Endothelial cell (in vitro differentiated cells): Measurements from ENCODE around the gene SLC6A2. TPM values are rescaled to one million over a fixed set of nuclear protein-coding genes. Genes with fewer than 3 reads are reported as not detected.

Source experiments
- DNase-seq: peaks from one replicate; pipeline ENCODE4 v3.0.0; 2021; ENCODE audit warnings: low spot score
- H3K27ac Mint-ChIP-seq: one replicate; pipeline ENCODE4 v1.8.0; 2021; ENCODE audit warnings: mixed read lengths, inconsistent platforms; ENCODE audit not compliant: unreplicated experiment
- H3K27me3 Mint-ChIP-seq: one replicate; pipeline ENCODE4 v1.8.0; 2021; ENCODE audit warnings: mild to moderate bottlenecking, moderate library complexity, mixed read lengths, inconsistent platforms; ENCODE audit not compliant: unreplicated experiment
- H3K36me3 Mint-ChIP-seq: one replicate; pipeline ENCODE4 v1.8.0; 2021; ENCODE audit warnings: mild to moderate bottlenecking, low read depth, mixed read lengths, inconsistent platforms; ENCODE audit not compliant: unreplicated experiment
- H3K4me1 Mint-ChIP-seq: one replicate; pipeline ENCODE4 v1.8.0; 2021; ENCODE audit warnings: mild to moderate bottlenecking, mixed read lengths, inconsistent platforms; ENCODE audit not compliant: unreplicated experiment
- H3K4me3 Mint-ChIP-seq: one replicate; pipeline ENCODE4 v1.8.0; 2021; ENCODE audit warnings: mild to moderate bottlenecking, mixed read lengths, inconsistent platforms; ENCODE audit not compliant: unreplicated experiment
- H3K9me3 Mint-ChIP-seq: one replicate; pipeline ENCODE4 v1.8.0; 2021; ENCODE audit warnings: mixed read lengths, inconsistent platforms; ENCODE audit not compliant: unreplicated experiment
- CTCF ChIP-seq: fragments of 200-600 bp; sonication (generic); IDR thresholded peaks from one replicate; pipeline ENCODE4 v1.5.0; 2021; ENCODE audit warnings: antibody characterized with exemption; ENCODE audit not compliant: unreplicated experiment
- total RNA-seq: library from RNA; stranded (reverse); fragmentation: NEBNext Ultra II Directional; extraction: Animal tissue kit (Norgen Biotek cat#: 25700); gene quantifications from one replicate; pipeline ENCODE4 v1.2.1, GENCODE V29; 2021; ENCODE audit not compliant: unreplicated experiment

Gene SLC6A2
- total RNA-seq, 1 donor from 2014 or later: not detected

GRCh38 chr16:55690841-55691240 is 35.1 kb downstream of the SLC6A2 start:
- Mint-ChIP-seq H3K9me3 (no peaks in the 10 kb centered on the region), H3K27ac (no peak overlapping the region), H3K4me3 (no peak overlapping the region), H3K4me1 (no peaks in the 10 kb centered on the region), H3K36me3 (no peaks in the 10 kb centered on the region), H3K27me3 (peaks cover 5% of the 10 kb centered on the region)
- DNase-seq: no peak
- TF ChIP-seq CTCF: no peak

GRCh38 chr16:55691771-55692170 is 36.0 kb downstream of the SLC6A2 start:
- DNase-seq: no peak
- H3K4me1 Mint-ChIP-seq: no peaks in the 10 kb centered on the region
- H3K36me3 Mint-ChIP-seq: no peaks in the 10 kb centered on the region
- no peaks in the 10 kb centered on the region for H3K9me3 Mint-ChIP-seq
- H3K27me3 Mint-ChIP-seq: peaks cover 5% of the 10 kb centered on the region
- no peak overlapping the region for H3K4me3 Mint-ChIP-seq
- no peak overlapping the region for H3K27ac Mint-ChIP-seq
- TF ChIP-seq CTCF: no peak

- DNase-seq: no peak
- Mint-ChIP-seq H3K27me3 (peaks cover 6% of the 10 kb centered on the region), H3K9me3 (no peaks in the 10 kb centered on the region), H3K4me3 (no peak overlapping the region), H3K27ac (no peak overlapping the region), H3K36me3 (no peaks in the 10 kb centered on the region), H3K4me1 (no peaks in the 10 kb centered on the region)
- TF ChIP-seq CTCF: no peak
Observed at GRCh38 chr16:55695595-55695994, 39.8 kb downstream of the SLC6A2 start.

- Mint-ChIP-seq H3K4me3 (no peak overlapping the region), H3K4me1 (peaks cover 7% of the 10 kb centered on the region), H3K9me3 (no peaks in the 10 kb centered on the region), H3K27ac (no peak overlapping the region), H3K36me3 (no peaks in the 10 kb centered on the region), H3K27me3 (peaks cover 2% of the 10 kb centered on the region)
- DNase-seq: no peak
- no peak for TF ChIP-seq CTCF
Observed at GRCh38 chr16:55697867-55698266, 42.1 kb downstream of the SLC6A2 start.

- peaks cover 7% of the 10 kb centered on the region for H3K4me1 Mint-ChIP-seq
- no peak for TF ChIP-seq CTCF
- no peaks in the 10 kb centered on the region for H3K9me3 Mint-ChIP-seq
- peaks cover 2% of the 10 kb centered on the region for H3K27me3 Mint-ChIP-seq
- H3K27ac Mint-ChIP-seq: no peak overlapping the region
- H3K36me3 Mint-ChIP-seq: no peaks in the 10 kb centered on the region
- H3K4me3 Mint-ChIP-seq: no peak overlapping the region
- no peak for DNase-seq
Observed at GRCh38 chr16:55698331-55698730, 42.5 kb downstream of the SLC6A2 start.
